Thyroid gland (tissue), 4 donors: ENCODE results near the gene TMEM51.

Source experiments
- POLR2A ChIP-seq, 2 donors: fragments of 450-650 bp; IDR thresholded peaks; one replicate each; pipeline ENCODE4 v1.6.1; 2017; ENCODE audit warnings: antibody characterized with exemption in 2 of 2, mild to moderate bottlenecking in 2 of 2, moderate library complexity in 1 of 2
- TF ChIP-seq, protein P1 (sequence below), 6 experiments: fragments of 200-600 bp in 3 of 6; fragments of 450-650 bp in 3 of 6; sonication (generic) in 3 of 6; IDR thresholded peaks; one replicate each; pipeline ENCODE4 v1.5.1; 2016 to 2019; ENCODE audit warnings: antibody characterized with exemption in 6 of 6, mild to moderate bottlenecking in 2 of 6, inconsistent platforms in 1 of 6, moderate library complexity in 1 of 6

DNA sequence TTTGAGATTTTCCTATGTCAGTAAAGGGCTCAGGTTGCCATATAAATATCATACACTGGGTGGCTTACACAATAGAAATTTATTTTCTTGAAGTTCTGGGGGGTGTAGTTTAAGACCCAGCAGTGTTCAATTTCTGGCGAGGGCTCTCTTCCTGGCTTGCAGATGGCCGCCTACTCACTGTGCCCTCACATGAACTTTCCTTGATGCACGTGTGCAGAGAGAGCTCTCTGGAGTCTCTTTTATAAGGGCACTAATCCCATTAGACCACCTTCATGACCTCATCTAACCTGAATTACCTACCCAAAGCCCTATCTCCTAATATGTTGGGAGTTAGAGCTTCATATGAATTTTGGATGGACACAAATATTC lies 21.1 kb downstream of the TMEM51 start:
- TF ChIP-seq, protein P1, sequence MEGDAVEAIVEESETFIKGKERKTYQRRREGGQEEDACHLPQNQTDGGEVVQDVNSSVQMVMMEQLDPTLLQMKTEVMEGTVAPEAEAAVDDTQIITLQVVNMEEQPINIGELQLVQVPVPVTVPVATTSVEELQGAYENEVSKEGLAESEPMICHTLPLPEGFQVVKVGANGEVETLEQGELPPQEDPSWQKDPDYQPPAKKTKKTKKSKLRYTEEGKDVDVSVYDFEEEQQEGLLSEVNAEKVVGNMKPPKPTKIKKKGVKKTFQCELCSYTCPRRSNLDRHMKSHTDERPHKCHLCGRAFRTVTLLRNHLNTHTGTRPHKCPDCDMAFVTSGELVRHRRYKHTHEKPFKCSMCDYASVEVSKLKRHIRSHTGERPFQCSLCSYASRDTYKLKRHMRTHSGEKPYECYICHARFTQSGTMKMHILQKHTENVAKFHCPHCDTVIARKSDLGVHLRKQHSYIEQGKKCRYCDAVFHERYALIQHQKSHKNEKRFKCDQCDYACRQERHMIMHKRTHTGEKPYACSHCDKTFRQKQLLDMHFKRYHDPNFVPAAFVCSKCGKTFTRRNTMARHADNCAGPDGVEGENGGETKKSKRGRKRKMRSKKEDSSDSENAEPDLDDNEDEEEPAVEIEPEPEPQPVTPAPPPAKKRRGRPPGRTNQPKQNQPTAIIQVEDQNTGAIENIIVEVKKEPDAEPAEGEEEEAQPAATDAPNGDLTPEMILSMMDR (IDR thresholded peaks at IDR 0.05) = no peak
- no peak for TF ChIP-seq POLR2A (IDR thresholded peaks at IDR 0.05)
